Colon (tissue), 2 donors: ENCODE results near the gene PDLIM3.

Experiments
- FAIRE-seq: peaks from 2 replicates; lab custom pipeline; 2012; peaks lifted over from hg19 to GRCh38; lab: Jason Lieb, UNC
- donor health status: control.
- donor health status: control.

The PDLIM3 gene

GRCh38 chr4:185470501-185471195, 64.7 kb downstream of the PDLIM3 start:
- FAIRE-seq, result no peak

- no peak for FAIRE-seq
Measured at GRCh38 chr4:185469580-185470154, 65.6 kb downstream of the PDLIM3 start.

- FAIRE-seq, result no peak
Measured at GRCh38 chr4:185468999-185469398, 66.3 kb downstream of the PDLIM3 start.

- FAIRE-seq, result no peak
Measured at GRCh38 chr4:185467991-185468390, 67.3 kb downstream of the PDLIM3 start.

GRCh38 chr4:185467101-185467500, 68.2 kb downstream of the PDLIM3 start:
- FAIRE-seq, result no peak

- FAIRE-seq, result no peak
Measured at GRCh38 chr4:185465707-185466106, 69.6 kb downstream of the PDLIM3 start.

GRCh38 chr4:185464887-185465286, 70.4 kb downstream of the PDLIM3 start:
- peak; percentile 21 for FAIRE-seq

GRCh38 chr4:185464183-185464582, 71.1 kb downstream of the PDLIM3 start:
- no peak for FAIRE-seq

- no peak for FAIRE-seq
Measured at GRCh38 chr4:185463541-185463940, 71.8 kb downstream of the PDLIM3 start.

- no peak for FAIRE-seq
Measured at GRCh38 chr4:185461565-185461964, 73.7 kb downstream of the PDLIM3 start.

- FAIRE-seq, result no peak
Measured at GRCh38 chr4:185457136-185457535, 78.2 kb downstream of the PDLIM3 start.

GRCh38 chr4:185456131-185456530, 79.2 kb downstream of the PDLIM3 start:
- FAIRE-seq, result no peak
